CD14-positive monocyte (primary cell): Measurements from ENCODE around the gene FTH1. TPM values are rescaled to one million over a fixed set of nuclear protein-coding genes. Genes with fewer than 3 reads are reported as not detected.

ENCODE experiments used
- DNase-seq, 3 donors: peaks; one replicate each; pipeline ENCODE4 v3.0.0-alpha.2; 2011 to 2022
- H2AFZ ChIP-seq: 2 replicates; pipeline ENCODE4 v1.6.0; 2012; ENCODE audit warnings: mild to moderate bottlenecking, low read depth, low read length, inconsistent platforms; ENCODE audit not compliant: insufficient read depth, poor library complexity, severe bottlenecking
- H3K27ac ChIP-seq, 2 donors: 1 replicate in 1 of 2; 2 replicates in 1 of 2; pipeline ENCODE4 v1.5.1; 2012 to 2013; ENCODE audit warnings: low read length in 2 of 2, control low read depth in 1 of 2, inconsistent platforms in 1 of 2, low read depth in 1 of 2, mild to moderate bottlenecking in 1 of 2
- H3K27me3 ChIP-seq, 2 donors: one replicate each; pipeline versions ENCODE4 v1.6.0 to v1.6.1; 2011 to 2013; ENCODE audit warnings: low read length in 2 of 2; ENCODE audit not compliant: control insufficient read depth in 2 of 2, insufficient read depth in 2 of 2
- H3K36me3 ChIP-seq, 2 donors: replicated peaks in 1 of 2; 1 replicate in 1 of 2; 2 replicates in 1 of 2; pipeline versions ENCODE4 v1.5.1 to v1.6.1; 2012 to 2013; ENCODE audit warnings: low read length in 2 of 2, control low read depth in 1 of 2, inconsistent platforms in 1 of 2, mild to moderate bottlenecking in 1 of 2; ENCODE audit not compliant: insufficient read depth in 2 of 2, control insufficient read depth in 1 of 2
- H3K4me1 ChIP-seq, 2 donors: 1 replicate in 1 of 2; 2 replicates in 1 of 2; pipeline versions ENCODE4 v1.5.1 to v1.6.1; 2012 to 2013; ENCODE audit warnings: low read length in 2 of 2, control low read depth in 1 of 2, inconsistent platforms in 1 of 2, mild to moderate bottlenecking in 1 of 2, moderate library complexity in 1 of 2; ENCODE audit not compliant: insufficient read depth in 2 of 2, control insufficient read depth in 1 of 2
- H3K4me2 ChIP-seq: replicated peaks from 2 replicates; pipeline ENCODE3; 2012; ENCODE audit warnings: low read length, moderate library complexity, mild to moderate bottlenecking; ENCODE audit not compliant: poor library complexity, severe bottlenecking; ENCODE audit errors: extremely low read depth
- H3K4me3 ChIP-seq, 3 experiments: fragments of 200-600 bp in 1 of 3; sonication (generic) in 1 of 3; replicated peaks in 1 of 3; 1 replicate in 2 of 3; 2 replicates in 1 of 3; pipeline ENCODE4 v1.5.1; 2011 to 2013; ENCODE audit warnings: low read length in 3 of 3, mild to moderate bottlenecking in 3 of 3, control low read depth in 2 of 3, low read depth in 2 of 3, inconsistent platforms in 1 of 3, moderate library complexity in 1 of 3
- H3K79me2 ChIP-seq: 2 replicates; pipeline ENCODE4 v1.6.0; 2012; ENCODE audit warnings: mild to moderate bottlenecking, control low read depth, inconsistent platforms, low read length, moderate library complexity; ENCODE audit not compliant: insufficient read depth
- H3K9ac ChIP-seq: 2 replicates; pipeline ENCODE4 v1.6.0; 2017; ENCODE audit warnings: low read length, mild to moderate bottlenecking; ENCODE audit not compliant: insufficient read depth, poor library complexity, severe bottlenecking
- H3K9me3 ChIP-seq, 2 donors: replicated peaks in 1 of 2; 1 replicate in 1 of 2; 2 replicates in 1 of 2; pipeline versions ENCODE4 v1.5.1 to v1.6.1; 2012 to 2013; ENCODE audit warnings: low read length in 2 of 2, control low read depth in 1 of 2; ENCODE audit not compliant: control insufficient read depth in 1 of 2, insufficient read depth in 1 of 2
- H4K20me1 ChIP-seq: 2 replicates; pipeline ENCODE4 v1.6.0; 2012; ENCODE audit warnings: mild to moderate bottlenecking, low read length, control low read depth, moderate library complexity; ENCODE audit not compliant: insufficient read depth
- H3K27ac Mint-ChIP-seq, 7 donors: one replicate each; pipeline ENCODE4 v1.8.0; 2020; ENCODE audit warnings: mild to moderate bottlenecking in 7 of 7, mixed read lengths in 7 of 7, moderate library complexity in 6 of 7, inconsistent platforms in 2 of 7
- H3K27me3 Mint-ChIP-seq, 3 donors: one replicate each; pipeline ENCODE4 v1.8.0; 2021 to 2022; ENCODE audit warnings: low read depth in 3 of 3, mild to moderate bottlenecking in 3 of 3, mixed read lengths in 3 of 3, moderate library complexity in 3 of 3, inconsistent platforms in 1 of 3
- H3K36me3 Mint-ChIP-seq, 2 donors: one replicate each; pipeline ENCODE4 v1.8.0; 2020; ENCODE audit warnings: mixed read lengths in 2 of 2, inconsistent platforms in 1 of 2, mild to moderate bottlenecking in 1 of 2
- H3K4me1 Mint-ChIP-seq: one replicate; pipeline ENCODE4 v1.8.0; 2020; ENCODE audit warnings: mild to moderate bottlenecking, mixed read lengths
- H3K4me3 Mint-ChIP-seq, 2 donors: one replicate each; pipeline ENCODE4 v1.8.0; 2020; ENCODE audit warnings: mild to moderate bottlenecking in 2 of 2, mixed read lengths in 2 of 2, moderate library complexity in 1 of 2
- H3K9me3 Mint-ChIP-seq, 7 donors: one replicate each; pipeline ENCODE4 v1.8.0; 2020 to 2022; ENCODE audit warnings: mixed read lengths in 7 of 7, mild to moderate bottlenecking in 6 of 7, moderate library complexity in 6 of 7, inconsistent platforms in 2 of 7
- WGBS: methylation state at CpG from one replicate; pipeline ENCODE4 v1.1.5; 2013; ENCODE audit warnings: missing lambda C conversion rate; ENCODE audit not compliant: insufficient coverage; 5-methylcytosine and 5-hydroxymethylcytosine counted together
- intact Hi-C, 2 donors: fragments of 100-400 bp; cut with micrococcal nuclease; formaldehyde crosslinking; loops; one replicate each; pipeline versions ENCODE4 v1.15.0 to v1.15.1; 2023
- polyA plus RNA-seq, 3 donors: library from polyadenylated mRNA; depleted of rRNA in 1 of 3; unstranded in 2 of 3; stranded (reverse) in 1 of 3; fragments of 300-500 nt in 2 of 3; fragments of >200 nt in 1 of 3; fragmentation: Illumina TruSeq in 2 of 3; gene quantifications; 1 replicate in 2 of 3; 2 replicates in 1 of 3; pipeline ENCODE4 v1.2.3, GENCODE V29; 2012 to 2021
- TF ChIP-seq, protein P1 (sequence below): fragments of 200-600 bp; IDR thresholded peaks from one replicate; pipeline ENCODE4 v1.8.0; 2022; ENCODE audit warnings: antibody characterized with exemption, mild to moderate bottlenecking

The FTH1 gene
- polyA plus RNA-seq, 3 donors = 8,968 to 15,394 (median 11,239) TPM

DNA sequence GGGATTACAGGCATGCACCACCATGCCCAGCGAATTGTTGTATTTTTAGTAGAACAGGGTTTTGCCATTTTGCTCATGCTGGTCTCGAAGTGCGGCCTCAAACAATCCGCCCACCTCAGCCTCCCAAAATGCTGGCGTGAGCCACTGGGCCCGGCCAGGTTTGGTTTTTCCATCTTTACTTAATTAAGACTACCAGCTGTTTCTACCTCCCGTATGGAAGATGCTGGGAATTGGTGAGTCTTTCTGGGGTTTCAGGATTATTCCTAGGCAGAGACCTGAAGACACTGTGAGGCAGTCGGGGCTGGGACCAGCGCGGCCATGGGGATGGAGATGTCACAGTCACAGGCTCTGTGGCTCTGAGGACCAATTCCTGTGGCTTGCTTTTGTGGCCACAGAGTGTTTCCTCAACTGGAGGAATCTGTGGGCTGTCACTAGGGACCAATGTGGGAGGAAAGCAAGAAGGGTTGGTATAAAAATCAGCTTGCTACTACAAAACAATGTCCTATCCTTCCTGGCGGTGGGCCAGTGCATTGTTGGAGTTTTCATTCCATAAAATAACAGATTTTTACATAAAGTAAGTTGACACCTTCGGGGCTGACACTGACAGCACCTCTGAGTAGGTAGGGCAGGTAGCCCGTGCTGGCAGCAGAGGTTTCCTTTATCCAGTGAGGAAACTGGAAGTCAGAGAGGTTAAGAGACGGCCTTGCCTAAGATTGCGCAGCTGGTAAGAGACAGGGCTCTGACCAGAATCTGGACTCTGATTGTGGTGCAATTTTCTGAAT lies 8.4 kb upstream of the FTH1 start:
- Histone ChIP-seq H2AFZ (no peak overlapping the region), H3K36me3 (no peaks in the 10 kb centered on the region), H3K9me3 (no peaks in the 10 kb centered on the region), H3K27me3 (no peaks in the 10 kb centered on the region), H3K4me3 (no peak overlapping the region), H4K20me1 (no peaks in the 10 kb centered on the region), H3K9ac (no peak overlapping the region), H3K79me2 (peaks cover 6% of the 10 kb centered on the region), H3K27ac (no peak overlapping the region), H3K4me2 (no peak overlapping the region), H3K4me1 (peaks cover 46 to 55% of the 10 kb centered on the region in 2 donors)
- H3K27me3 Mint-ChIP-seq = peaks cover 6 to 8% (median 8%) of the 10 kb centered on the region in 3 donors
- H3K36me3 Mint-ChIP-seq = peaks cover 12 to 21% of the 10 kb centered on the region in 2 donors
- DNase-seq = no peak
- TF ChIP-seq, protein P1, sequence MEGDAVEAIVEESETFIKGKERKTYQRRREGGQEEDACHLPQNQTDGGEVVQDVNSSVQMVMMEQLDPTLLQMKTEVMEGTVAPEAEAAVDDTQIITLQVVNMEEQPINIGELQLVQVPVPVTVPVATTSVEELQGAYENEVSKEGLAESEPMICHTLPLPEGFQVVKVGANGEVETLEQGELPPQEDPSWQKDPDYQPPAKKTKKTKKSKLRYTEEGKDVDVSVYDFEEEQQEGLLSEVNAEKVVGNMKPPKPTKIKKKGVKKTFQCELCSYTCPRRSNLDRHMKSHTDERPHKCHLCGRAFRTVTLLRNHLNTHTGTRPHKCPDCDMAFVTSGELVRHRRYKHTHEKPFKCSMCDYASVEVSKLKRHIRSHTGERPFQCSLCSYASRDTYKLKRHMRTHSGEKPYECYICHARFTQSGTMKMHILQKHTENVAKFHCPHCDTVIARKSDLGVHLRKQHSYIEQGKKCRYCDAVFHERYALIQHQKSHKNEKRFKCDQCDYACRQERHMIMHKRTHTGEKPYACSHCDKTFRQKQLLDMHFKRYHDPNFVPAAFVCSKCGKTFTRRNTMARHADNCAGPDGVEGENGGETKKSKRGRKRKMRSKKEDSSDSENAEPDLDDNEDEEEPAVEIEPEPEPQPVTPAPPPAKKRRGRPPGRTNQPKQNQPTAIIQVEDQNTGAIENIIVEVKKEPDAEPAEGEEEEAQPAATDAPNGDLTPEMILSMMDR = no peak
- peak overlapping the region in 6 of 7 donors; percentile 43 to 80 (median 69) for H3K27ac Mint-ChIP-seq
- WGBS = 52% methylated on average over 7 of the region's 15 CpGs
- H3K4me3 Mint-ChIP-seq = no peak overlapping the region
- H3K9me3 Mint-ChIP-seq = no peaks in the 10 kb centered on the region
- peaks cover 61% of the 10 kb centered on the region for H3K4me1 Mint-ChIP-seq
- intact Hi-C loops = no loop called here

DNA sequence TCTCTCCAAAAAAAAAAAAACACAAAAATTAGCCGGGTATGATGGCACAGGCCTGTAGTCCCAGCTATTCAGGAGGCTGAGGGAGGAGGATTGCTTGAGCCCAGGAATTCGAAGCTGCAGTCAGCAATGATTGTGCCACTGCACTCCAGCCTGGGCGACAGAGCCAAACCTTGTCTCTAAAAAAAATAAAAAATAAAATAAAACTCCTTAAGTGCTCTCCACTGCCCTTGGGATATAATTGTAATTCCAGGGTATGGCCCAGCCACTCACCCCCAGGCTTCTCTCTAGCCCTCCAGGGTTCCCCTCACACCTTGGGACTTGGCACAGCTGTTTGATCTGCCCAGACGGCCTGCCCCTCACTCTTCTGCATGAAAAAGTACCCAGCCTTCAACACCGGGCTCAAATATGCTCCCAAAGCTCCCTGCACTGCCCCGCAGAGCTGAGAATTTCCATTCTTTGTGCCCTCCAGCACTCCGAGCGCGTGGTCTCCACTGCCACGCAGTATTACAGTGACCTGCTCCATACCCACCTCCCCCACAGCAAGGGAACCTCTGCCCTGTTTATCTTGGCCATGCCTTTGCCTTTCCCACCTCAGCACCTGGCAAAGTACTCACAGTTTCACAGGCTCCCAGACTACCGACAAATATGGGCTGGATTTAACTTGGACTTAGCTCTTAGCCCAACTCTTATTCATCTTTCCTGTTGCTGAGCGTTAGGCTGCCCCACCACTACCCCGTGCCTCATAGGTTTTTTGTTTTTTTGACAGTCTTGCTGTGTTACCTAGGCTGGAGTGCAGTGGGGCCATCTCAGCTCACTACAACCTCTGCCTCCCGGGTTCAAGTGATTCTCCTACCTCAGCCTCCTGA lies 7.6 kb upstream of the FTH1 start:
- H4K20me1 ChIP-seq = no peaks in the 10 kb centered on the region
- H2AFZ ChIP-seq = no peak overlapping the region
- H3K9me3 ChIP-seq = no peaks in the 10 kb centered on the region
- peaks cover 53 to 62% of the 10 kb centered on the region in 2 donors for H3K4me1 ChIP-seq
- no peak overlapping the region for H3K9ac ChIP-seq
- 96% methylated on average over 8 of the region's 14 CpGs for WGBS
- Mint-ChIP-seq H3K27ac (peak overlapping the region in 5 of 7 donors; percentile 13 to 76 (median 63)), H3K4me1 (peaks cover 66% of the 10 kb centered on the region), H3K9me3 (no peaks in the 10 kb centered on the region), H3K36me3 (peaks cover 13 to 22% of the 10 kb centered on the region in 2 donors), H3K4me3 (peak overlapping the region in 1 of 2 donors; percentile 35), H3K27me3 (peaks cover 4 to 8% (median 8%) of the 10 kb centered on the region in 3 donors)
- no peak overlapping the region for H3K4me2 ChIP-seq
- peaks cover 7% of the 10 kb centered on the region for H3K79me2 ChIP-seq
- no peak for DNase-seq
- no peaks in the 10 kb centered on the region for H3K36me3 ChIP-seq
- H3K27me3 ChIP-seq = no peaks in the 10 kb centered on the region
- TF ChIP-seq, protein P1 = no peak
- no peak overlapping the region for H3K4me3 ChIP-seq
- no peak overlapping the region for H3K27ac ChIP-seq
- intact Hi-C loops = loop anchor here in 1 of 2 donors (5.0 kb wide), 1 partner anchor 567 kb away; no protein-coding TSS in a partner anchor
